Panc1 (cell line): ENCODE data around the gene CTDSP2. TPM values are rescaled to one million over a fixed set of nuclear protein-coding genes. Genes with fewer than 3 reads are reported as not detected.

Experiments used
- ATAC-seq: fragments of 200-7000 bp; cut with Tn5 transposase; 2 replicates; pipeline ENCODE4 v1.9.1; 2020; ENCODE audit warnings: mild to moderate bottlenecking, moderate library complexity
- BruUV-seq: library from RNA; stranded (reverse); fragments of 400-500 nt; replicated peaks from 2 replicates; lab custom pipeline; 2021; lab: Mats Ljungman, UMichigan
- CTCF ChIA-PET: fragments of 300-600 bp; sonication (Branson Sonifier 250); formaldehyde crosslinking; loops from one replicate; lab custom pipeline; 2022; ENCODE audit warnings: antibody characterized with exemption; lab: Charles Lee
- POLR2A ChIA-PET: fragments of 300-600 bp; sonication (Branson Sonifier 250); formaldehyde crosslinking; loops from one replicate; lab custom pipeline; 2022; ENCODE audit warnings: antibody characterized with exemption; lab: Charles Lee
- DNase-seq: peaks from one replicate; pipeline ENCODE4 v3.0.0-alpha.2; 2010; ENCODE audit warnings: low read depth, low spot score
- H3K27ac ChIP-seq: 2 replicates; pipeline ENCODE4 v1.5.1; 2011; ENCODE audit warnings: mild to moderate bottlenecking, low read length, inconsistent platforms
- H3K27me3 ChIP-seq: fragments of 200-500 bp; sonication (Bioruptor generic); 2 replicates; pipeline ENCODE4 v1.6.0; 2014; ENCODE audit warnings: low read length, inconsistent platforms; ENCODE audit not compliant: control insufficient read depth, insufficient read depth
- H3K36me3 ChIP-seq: fragments of 200-500 bp; sonication (Bioruptor generic); 2 replicates; pipeline ENCODE4 v1.5.1; 2014; ENCODE audit warnings: inconsistent platforms, mild to moderate bottlenecking, low read length, moderate library complexity; ENCODE audit not compliant: control insufficient read depth, insufficient read depth
- H3K4me1 ChIP-seq: 2 replicates; pipeline ENCODE4 v1.5.1; 2011; ENCODE audit warnings: inconsistent platforms, mild to moderate bottlenecking, low read length, moderate library complexity; ENCODE audit not compliant: control insufficient read depth, insufficient read depth
- H3K4me3 ChIP-seq, 2 experiments: 2 replicates each; pipeline ENCODE4 v1.5.1; 2011 to 2012; ENCODE audit warnings: low read depth in 2 of 2, low read length in 2 of 2, mild to moderate bottlenecking in 2 of 2, inconsistent platforms in 1 of 2, moderate library complexity in 1 of 2
- H3K9me3 ChIP-seq: fragments of 200-500 bp; sonication (Bioruptor generic); 2 replicates; pipeline ENCODE4 v1.5.1; 2014; ENCODE audit warnings: low read depth, mild to moderate bottlenecking, inconsistent platforms, low read length, moderate library complexity; ENCODE audit not compliant: control insufficient read depth, insufficient read depth
- POLR2AphosphoS5 ChIP-seq: IDR thresholded peaks from 2 replicates; pipeline ENCODE4 v1.6.1; 2012; ENCODE audit warnings: mild to moderate bottlenecking, low read depth, low read length, moderate library complexity
- REST ChIP-seq, 2 experiments: IDR thresholded peaks; 2 replicates each; pipeline ENCODE4 v1.6.1; 2011 to 2012; ENCODE audit warnings: low read depth in 2 of 2, control low read depth in 1 of 2, low read length in 1 of 2, mild to moderate bottlenecking in 1 of 2, moderate library complexity in 1 of 2; ENCODE audit not compliant: insufficient read depth in 1 of 2
- SIN3A ChIP-seq: IDR thresholded peaks from 2 replicates; pipeline ENCODE4 v1.6.1; 2012; ENCODE audit warnings: low read depth, mild to moderate bottlenecking, low read length, moderate library complexity, borderline replicate concordance; ENCODE audit not compliant: insufficient read depth
- TCF7L2 ChIP-seq: IDR thresholded peaks from 2 replicates; pipeline ENCODE4 v1.6.1; 2011; ENCODE audit warnings: mild to moderate bottlenecking, low read depth, low read length, inconsistent platforms
- in situ Hi-C: cut with HindIII; loops from 2 replicates; pipeline ENCODE4 v1.10.0; 2016; ENCODE audit warnings: low sequenced_read_pairs, low pct_unique_long_range_greater_than_20kb
- intact Hi-C: fragments of 100-400 bp; cut with micrococcal nuclease; formaldehyde crosslinking; loops from one replicate; pipeline ENCODE4 v1.10.0; 2022; ENCODE audit not compliant: unreplicated experiment
- total RNA-seq: library from RNA; stranded (reverse); gene quantifications from one replicate; pipeline ENCODE4 v1.2.1, GENCODE V29; 2021; ENCODE audit not compliant: unreplicated experiment
- TF ChIP-seq, protein P1 (sequence below): fragments of 450-650 bp; IDR thresholded peaks from 2 replicates; pipeline ENCODE4 v1.5.1; 2017; ENCODE audit warnings: mild to moderate bottlenecking

The CTDSP2 gene
- total RNA-seq, 1 experiment from 2014 or later, result 120 TPM

DNA sequence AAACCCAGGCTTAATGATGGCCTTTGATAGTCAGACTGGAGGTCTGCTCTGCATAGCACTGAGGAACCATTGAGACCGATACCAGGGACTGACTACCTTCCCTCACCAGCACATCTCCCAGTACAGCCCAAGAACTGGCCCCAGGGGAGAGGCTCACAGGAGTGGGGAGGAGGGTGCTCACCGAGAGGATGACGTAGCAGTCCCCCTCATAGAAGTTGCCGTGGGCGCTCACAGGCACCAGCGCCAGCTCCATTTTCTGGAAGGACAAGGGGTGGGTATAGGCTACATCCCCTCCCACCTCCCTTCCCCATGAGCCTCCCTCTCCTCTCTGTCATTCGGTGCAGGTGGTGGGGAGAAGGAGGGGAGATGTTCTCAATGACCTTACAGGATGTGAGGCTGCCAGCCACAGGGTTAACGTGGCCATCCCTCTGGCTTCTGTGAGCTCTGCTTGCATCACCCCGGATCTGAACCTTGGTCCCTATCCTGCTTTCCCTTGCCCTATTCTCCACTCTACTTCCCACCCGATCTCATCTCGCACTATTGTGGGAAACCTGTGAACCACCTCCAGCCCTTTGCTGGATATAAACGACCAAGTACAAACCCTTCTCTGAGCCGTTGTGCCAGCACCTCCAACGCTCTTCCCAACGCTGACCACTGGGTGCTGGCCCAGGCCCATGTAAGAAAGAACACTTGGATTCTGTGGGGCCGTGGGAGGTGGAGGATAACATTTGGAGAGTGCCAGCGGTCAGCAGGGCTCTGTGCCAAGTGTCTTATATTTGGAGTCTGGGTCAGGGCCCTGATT, 32.4 kb downstream of the CTDSP2 start:
- BruUV-seq, result no TSS peak
- no peaks in the 10 kb centered on the region for H3K27me3 ChIP-seq
- no peak overlapping the region for H3K27ac ChIP-seq
- H3K36me3 ChIP-seq, result no peaks in the 10 kb centered on the region
- H3K4me3 ChIP-seq, result no peak overlapping the region
- POLR2A ChIA-PET, result no interaction called here
- H3K9me3 ChIP-seq, result no peaks in the 10 kb centered on the region
- in situ Hi-C loops (no loop called here), intact Hi-C loops (no loop called here)
- H3K4me1 ChIP-seq, result no peaks in the 10 kb centered on the region
- ATAC-seq, result no peak; the same call in 1 of the 2 replicates
- CTCF ChIA-PET, result no interaction called here
- no peak for DNase-seq
- TF ChIP-seq, protein P1, sequence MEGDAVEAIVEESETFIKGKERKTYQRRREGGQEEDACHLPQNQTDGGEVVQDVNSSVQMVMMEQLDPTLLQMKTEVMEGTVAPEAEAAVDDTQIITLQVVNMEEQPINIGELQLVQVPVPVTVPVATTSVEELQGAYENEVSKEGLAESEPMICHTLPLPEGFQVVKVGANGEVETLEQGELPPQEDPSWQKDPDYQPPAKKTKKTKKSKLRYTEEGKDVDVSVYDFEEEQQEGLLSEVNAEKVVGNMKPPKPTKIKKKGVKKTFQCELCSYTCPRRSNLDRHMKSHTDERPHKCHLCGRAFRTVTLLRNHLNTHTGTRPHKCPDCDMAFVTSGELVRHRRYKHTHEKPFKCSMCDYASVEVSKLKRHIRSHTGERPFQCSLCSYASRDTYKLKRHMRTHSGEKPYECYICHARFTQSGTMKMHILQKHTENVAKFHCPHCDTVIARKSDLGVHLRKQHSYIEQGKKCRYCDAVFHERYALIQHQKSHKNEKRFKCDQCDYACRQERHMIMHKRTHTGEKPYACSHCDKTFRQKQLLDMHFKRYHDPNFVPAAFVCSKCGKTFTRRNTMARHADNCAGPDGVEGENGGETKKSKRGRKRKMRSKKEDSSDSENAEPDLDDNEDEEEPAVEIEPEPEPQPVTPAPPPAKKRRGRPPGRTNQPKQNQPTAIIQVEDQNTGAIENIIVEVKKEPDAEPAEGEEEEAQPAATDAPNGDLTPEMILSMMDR, result no peak
- TF ChIP-seq REST (IDR thresholded peaks at IDR 0.05; ENCODE audit: insufficient read depth in 1 of 2, low read depth in 2 of 2, low read length in 1 of 2) (no peak), SIN3A (no peak), POLR2AphosphoS5 (no peak), TCF7L2 (no peak)

GRCh38 chr12:57813111-57813970, 33.2 kb downstream of the CTDSP2 start:
- Histone ChIP-seq H3K27ac (no peak overlapping the region), H3K4me3 (no peak overlapping the region), H3K9me3 (no peaks in the 10 kb centered on the region), H3K27me3 (no peaks in the 10 kb centered on the region), H3K36me3 (no peaks in the 10 kb centered on the region), H3K4me1 (no peaks in the 10 kb centered on the region)
- ChIA-PET POLR2A (interaction anchor here (0.6 kb wide), 1 partner anchor 1107 kb away, joined by 8 read pairs; no protein-coding TSS in a partner anchor), CTCF (interaction anchor here (0.5 to 1.1 kb wide), 2 partner anchors 11 to 230 kb away, joined by 3 to 4 read pairs; no protein-coding TSS in a partner anchor)
- BruUV-seq, result no TSS peak
- ATAC-seq, result no peak
- DNase-seq, result no peak
- no peak for TF ChIP-seq SIN3A
- TF ChIP-seq POLR2AphosphoS5, result no peak
- TF ChIP-seq, protein P1, result no peak
- no peak for TF ChIP-seq TCF7L2
- no peak for TF ChIP-seq REST (IDR thresholded peaks at IDR 0.05; ENCODE audit: insufficient read depth in 1 of 2, low read depth in 2 of 2, low read length in 1 of 2)
- in situ Hi-C loops (no loop called here), intact Hi-C loops (no loop called here)
